Forelimb muscle (tissue), 1 donor: ENCODE results near the gene MEAK7. TPM values are rescaled to one million over a fixed set of nuclear protein-coding genes. Genes with fewer than 3 reads are reported as not detected.

ENCODE experiments used
- DNase-seq: peaks from one replicate; pipeline ENCODE4 v3.0.0-alpha.2; 2013; ENCODE audit warnings: low read depth
- polyA plus RNA-seq: library from polyadenylated mRNA; unstranded; fragments of 120-200 nt; gene quantifications from one replicate; pipeline ENCODE4 v1.2.1, GENCODE V29; 2013; ENCODE audit not compliant: insufficient read length

MEAK7 gene
- polyA plus RNA-seq, 1 donor: 8.3 TPM

DNA sequence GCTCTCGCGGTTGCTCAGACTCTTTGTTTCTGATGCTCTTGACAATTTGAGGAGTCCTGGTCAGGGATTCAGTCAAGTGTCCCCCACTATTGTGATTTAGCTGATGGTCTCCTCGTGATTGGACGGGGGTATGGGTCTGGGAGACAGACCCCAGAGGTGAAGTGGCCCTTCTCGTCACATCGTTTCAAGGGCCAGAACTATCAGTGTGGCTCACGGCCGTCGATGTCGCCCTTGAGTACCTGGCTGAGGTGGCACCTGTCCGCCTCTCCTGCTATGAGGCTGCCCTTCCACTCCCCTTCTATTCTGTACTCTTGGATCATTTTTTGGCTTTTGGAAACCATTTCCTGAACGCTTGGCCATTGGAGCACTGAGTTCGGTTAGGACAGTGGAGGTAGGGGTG is 7.4 kb upstream of the MEAK7 start:
- no peak for DNase-seq

DNA sequence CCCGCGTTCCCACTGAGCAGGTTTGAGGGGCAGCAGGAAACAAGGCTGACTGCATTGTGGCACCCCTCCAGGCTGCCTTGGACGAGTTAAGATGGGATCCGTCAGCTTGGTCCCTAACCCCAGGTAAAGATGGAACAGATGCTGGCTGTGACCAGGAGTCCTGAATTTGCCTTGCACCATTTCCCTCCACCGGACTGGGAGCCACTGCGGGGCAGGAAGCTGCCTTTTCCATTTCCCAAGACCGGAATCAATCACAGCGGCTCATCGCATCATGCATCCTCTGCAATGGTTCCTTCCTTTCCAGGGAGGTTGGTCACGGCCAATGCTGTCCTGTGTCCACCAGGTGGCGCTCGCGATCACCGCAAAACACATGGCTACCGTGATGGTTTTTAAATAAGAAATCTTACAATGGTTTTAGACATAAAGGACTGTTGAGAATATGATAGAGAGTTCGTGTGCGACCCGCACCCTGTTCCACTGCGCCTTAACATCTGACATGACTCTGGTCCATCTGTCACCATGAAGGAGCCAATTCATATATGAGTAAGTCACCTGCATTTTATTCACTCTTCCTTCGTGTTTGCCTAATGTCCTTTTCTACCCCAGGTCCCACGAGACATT is 6.8 kb upstream of the MEAK7 start:
- DNase-seq: peak; percentile 73

DNA sequence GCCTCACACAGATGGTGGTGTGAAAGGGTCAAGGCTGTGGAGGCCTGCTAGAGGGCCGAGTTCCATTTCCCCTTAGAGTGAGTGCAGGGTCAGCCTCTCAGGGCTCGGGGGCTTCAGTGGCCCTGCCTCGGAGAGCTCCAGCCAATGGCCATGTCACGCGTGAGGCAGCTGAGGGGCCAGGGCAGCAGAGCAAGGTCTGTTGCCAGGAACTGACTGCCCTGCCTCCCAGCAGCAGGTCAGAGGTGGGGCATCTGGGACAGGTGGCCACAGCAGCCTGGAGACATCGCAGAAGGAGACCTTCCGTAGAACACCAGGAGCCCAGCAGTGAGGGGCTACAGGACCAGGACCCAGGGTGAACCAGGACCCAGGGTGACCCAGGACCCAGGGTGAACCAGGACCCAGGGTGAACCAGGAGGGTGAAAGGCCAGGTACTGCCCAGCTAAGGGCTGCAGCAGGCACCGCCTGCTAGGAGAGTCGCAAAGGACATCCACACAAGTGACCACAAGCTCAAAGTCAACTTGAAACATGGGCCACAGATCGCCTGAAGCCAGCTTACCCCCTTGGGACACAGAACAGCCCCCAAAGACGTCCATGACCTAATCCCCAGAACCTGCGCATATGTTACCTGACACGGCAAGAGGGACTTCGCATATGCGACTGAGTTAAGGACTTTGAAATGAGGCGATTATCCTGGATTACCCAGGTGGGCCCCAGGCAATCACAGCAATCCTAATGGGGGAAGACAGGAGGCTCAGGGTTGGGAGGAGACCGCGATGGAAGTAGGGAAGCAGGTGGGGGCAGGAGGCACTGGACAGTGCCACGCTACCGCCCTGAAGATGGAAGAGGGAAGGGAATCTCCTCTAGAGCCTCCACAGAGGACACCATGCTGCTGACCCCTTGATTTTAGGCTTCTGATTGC is 4.8 kb upstream of the MEAK7 start:
- no peak for DNase-seq

DNA sequence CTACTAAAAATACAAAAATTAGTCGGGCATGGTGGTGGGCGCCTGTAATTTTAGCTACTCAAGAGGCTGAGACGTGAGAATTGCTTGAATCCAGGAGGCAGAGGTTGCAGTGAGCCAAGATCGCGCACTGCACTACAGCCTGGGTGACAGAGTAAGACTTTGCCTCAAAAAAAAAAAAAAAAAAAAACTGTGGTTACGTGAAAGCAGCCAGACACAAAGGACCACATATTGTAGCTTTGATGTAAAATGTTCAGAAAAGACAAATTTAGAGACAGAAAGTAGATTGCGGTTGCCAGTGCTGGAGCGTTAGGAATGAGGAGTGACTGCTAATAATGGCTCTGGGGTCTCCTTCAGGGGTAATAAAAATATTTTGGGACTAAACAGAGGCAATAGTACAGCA is 4.0 kb upstream of the MEAK7 start:
- DNase-seq: no peak

DNA sequence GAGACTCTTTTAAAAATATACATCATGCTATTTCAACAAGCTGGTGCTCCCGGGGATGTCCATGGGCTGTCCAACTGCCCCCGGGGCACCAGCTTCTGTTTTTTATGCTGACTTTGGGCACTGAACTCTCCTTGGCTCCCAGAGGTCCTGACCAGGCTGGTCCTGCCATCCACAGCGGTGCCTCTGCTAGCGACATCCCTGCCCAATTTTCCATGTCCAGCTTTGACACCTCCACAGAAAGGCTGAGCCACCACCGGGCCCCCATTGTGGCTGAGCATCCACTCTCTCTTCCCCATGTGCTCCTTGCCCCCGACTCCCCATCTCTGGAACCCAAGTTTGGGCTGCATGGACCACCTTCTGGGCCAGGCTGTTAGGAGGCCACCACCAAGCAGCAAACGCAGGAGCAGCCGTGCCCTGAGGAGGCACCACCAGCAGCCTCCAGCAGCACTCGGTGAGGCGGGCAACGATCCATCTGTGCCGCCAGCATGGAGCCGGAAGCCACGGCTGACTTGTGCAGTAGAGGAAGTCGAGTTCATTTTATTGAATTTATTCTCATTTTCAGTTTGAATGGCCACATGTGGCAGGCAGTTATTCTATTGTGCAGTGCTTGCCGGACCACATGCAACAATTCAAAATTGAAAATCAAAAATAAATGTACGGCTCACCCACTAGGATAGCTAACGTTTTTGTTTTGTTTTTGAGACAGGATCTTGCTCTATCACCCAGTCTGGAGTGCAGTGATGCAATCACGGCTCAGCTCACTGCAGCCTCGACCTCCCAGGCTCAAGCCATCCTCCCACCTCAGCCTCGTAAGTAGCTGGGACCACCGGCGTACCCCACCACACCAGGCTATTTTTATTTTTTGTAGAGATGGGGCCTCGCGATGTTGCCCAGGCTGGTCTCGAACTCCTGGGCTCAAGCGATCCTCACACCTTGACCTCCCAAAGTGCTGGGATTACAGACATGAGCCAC is 2.8 kb upstream of the MEAK7 start:
- no peak for DNase-seq

DNA sequence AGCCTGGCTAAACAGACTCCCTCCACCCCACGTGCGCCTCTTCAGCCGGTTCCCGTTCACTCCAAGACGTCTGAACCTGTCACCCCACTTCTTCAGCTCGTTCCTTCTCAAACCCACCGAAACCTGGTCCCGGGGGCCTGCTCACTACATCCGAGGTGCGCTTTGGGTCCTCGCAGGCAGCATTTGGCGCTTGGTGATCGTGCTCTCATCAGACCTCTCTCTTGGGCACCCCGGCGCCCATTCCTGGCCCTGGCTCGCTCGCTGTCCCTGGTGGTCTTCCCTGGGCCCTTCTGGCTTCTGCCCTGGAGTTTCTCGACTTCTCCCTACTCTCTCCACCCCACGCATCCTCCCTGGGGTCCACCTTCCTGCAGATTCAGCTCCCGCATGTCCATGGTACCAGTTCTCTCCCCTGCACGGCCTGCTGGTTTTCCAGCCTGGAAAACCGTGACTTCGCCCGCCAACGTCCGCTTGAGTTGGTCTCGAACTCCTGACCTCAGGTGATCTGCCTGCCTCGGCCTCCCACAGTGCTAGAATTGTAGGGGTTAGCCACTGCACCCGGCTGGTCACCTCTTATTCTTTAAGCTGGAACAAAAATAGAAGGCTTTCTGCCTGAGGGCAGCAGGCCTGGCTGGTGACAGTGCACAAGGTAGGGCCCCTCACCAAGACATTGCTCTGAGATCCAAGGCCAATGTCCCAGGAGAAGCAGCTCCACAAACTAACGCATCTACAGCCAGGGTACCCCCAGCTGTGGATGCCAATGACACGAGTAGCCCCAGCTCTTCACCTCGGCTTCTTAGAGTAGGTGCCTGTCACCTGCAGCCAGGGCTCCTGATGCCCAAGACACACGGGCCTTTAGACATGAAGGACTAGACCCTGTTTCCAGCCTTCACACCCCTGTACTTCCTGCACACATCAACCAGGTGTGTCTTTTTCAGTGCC is 1.1 kb upstream of the MEAK7 start:
- DNase-seq: no peak

DNA sequence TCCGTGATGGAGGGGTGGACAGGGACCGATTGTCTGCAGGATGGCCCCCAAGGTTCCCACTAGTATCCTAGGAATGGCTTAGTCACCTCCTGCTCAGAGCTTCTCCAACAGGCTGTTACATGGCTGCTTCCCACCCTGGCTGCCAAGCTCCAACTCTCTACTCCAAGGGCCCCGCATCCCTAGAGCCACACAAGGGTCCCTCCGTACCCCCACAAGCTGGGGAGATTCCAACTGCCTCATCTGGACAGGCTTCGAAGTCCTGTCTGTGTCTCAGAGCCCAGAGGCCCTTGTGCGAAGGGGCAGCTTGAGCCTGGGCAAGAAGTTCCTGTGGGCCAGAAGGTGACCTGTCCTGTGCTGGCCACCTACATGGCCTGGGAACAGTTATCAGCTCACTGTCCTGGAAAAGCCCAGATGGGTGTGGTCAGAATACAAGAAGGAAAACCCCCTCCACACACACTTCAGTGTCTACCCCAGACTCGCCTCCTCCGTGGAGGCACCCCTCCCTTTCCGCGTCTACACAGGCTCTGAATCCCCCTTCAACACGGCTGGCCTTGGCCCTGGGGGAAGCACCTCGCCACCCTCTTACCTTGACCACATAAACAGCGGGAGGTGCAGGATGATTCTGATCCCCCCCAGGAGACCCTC is 586 bp downstream of the MEAK7 start:
- DNase-seq: no peak

DNA sequence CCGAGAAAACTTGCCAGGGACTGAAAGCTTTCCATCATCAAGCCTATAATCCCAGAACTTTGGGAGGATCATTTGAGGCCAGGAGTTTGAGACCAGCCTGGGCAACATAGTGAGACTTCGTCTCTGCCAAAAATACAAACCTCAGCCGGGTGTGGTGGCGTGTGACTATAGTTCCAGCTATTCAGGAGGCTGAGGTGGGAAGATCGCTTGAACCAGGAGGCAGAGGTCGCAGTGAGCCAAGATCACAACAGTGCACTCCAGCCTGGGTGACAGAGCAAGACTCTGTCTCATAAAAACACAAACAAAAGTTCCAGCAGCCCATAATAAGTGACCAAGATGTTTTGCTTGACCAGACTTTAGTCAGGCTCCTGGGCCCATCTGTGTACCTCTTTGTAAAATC is 1.9 kb downstream of the MEAK7 start:
- no peak for DNase-seq

DNA sequence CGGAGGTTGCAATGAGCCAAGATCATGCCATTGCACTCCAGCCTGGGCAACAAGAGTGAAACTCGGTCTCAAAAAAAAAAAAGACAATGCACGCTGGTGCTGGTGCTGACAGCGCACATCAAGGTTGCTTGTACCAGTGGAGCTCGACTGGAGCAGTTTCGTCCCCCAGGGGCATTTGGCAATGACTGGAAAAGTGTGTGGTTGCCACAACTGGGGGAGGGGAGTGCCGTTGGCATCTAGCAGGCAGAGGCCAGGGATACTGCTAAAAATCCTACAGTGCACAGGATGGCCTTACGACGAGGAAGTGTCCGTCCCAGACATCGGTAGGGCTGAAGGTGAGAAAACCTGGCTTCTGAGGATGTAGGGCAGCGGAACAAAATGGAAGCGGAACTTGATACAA is 2.4 kb downstream of the MEAK7 start:
- no peak for DNase-seq

DNA sequence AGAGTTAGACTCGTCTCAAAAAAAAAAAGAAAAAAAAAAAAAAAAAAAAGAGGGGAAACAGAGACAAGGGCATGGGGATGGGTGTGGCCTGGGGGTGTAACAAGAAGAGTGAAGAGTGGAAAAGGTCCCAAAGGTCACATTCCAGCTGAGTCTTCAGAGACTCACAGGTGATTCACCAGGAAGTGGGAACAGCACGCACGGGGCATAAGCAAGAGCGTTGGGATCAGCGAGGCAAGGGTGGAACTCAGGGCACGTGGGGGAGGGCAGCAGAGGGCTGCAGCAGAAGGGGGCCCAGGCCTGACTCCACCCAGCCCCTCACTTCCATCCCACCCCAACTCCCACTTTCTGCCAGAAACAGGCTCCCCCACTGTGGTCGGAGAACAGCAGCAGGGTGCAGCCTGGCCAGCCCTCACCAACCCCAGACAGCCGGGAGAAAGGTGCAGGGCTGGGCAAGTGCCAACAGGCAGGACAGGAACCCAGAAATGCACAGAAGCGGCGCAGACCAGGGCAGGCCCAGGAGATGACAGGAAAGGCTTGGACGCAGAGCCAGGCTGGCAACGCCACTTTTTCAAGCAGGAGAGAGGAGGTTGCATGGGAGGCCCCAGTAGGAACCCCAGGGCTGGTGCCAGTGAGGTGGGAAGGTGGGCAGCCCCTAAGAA is 3.3 kb downstream of the MEAK7 start:
- DNase-seq: no peak

DNA sequence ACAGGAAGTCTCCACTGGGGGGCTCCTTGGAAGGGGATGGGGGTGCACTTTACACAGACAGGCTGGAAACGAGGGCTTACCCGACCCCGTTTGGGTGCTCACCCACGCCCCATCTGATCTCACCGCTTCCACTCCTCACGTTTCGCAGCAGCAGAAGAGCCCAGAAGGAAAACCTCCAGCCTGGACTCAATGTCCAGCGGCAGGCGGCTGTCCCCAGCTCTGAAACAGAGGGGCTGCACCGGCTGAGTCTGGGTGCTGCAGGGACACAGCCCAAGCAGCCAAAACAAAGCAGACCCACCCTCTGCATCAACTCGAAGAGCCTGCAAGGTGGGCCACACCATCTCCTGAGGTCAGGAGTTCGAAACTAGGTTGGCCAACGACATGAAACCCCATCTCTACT is 3.9 kb downstream of the MEAK7 start:
- DNase-seq: no peak

DNA sequence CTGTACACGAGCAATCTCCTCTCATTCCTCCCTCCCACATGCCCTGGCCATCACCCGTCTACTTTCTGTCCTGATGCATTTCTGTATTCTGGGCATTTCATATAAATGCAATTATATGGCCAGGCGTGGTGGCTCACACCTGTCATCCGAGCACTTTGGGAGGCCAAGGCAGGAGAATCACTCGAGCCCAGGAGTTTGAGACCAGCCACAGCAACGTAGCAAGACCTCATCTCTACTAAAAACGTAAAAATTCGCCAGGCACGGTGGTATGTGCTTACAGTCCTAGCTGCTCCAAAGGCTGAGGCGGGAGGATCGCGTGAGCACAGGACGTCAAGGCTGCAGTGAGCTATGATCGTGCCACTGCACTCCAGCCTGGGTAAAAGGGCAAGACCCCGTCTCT is 4.8 kb downstream of the MEAK7 start:
- no peak for DNase-seq

DNA sequence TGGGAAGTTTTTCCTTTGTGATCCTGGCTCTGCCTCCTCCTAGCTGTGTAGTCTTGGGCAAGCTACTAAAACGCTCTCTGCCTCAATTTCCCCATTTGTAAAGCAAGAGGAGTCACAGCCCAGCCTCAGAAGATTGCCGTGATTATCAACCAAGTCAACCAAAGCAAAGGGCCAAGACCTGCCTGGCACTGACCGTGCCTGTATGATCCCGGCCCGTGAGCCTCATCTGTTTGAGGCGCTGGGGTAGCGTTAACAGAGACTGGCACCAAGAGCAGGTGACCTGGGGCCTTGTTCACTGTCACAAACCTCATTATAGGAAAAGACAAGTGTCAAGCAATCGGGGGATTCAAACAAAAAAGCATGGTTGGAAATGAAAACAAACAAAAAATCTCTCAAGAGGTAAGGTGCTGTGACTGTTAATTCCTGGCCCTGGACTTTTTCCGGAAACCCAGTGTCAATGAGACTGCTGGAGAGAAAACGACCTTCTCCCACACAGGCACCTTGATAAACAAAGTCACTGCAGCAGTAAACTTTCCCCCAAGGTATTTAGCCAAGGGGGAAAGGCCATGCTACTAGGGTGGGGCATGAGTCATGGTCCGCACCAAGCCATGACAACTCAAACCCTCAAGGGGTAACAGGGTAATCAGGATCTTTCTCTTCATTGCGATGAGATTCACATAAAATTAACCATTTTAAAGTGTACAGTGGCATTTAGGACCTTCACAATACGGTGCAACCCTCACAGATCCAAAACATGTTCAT is 5.4 kb downstream of the MEAK7 start:
- no peak for DNase-seq

DNA sequence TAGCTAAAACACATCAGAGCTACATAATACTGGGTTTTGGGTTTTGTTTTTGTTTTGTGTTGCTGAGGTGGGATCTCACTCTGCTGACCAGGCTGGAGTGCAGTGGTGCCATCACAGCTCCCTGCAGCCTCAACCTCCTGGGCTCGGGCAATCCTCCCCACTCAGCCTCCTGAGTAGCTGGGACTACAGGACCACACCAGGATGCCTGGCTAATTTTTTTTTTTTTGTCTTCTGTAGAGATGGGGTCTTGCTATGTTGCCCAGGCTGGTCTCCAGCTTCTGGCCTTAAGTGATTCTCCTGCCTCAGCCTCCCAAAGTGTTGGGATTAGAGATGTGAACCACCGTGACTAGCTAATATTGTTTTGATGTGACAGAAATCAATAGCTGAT is 6.2 kb downstream of the MEAK7 start:
- no peak for DNase-seq

DNA sequence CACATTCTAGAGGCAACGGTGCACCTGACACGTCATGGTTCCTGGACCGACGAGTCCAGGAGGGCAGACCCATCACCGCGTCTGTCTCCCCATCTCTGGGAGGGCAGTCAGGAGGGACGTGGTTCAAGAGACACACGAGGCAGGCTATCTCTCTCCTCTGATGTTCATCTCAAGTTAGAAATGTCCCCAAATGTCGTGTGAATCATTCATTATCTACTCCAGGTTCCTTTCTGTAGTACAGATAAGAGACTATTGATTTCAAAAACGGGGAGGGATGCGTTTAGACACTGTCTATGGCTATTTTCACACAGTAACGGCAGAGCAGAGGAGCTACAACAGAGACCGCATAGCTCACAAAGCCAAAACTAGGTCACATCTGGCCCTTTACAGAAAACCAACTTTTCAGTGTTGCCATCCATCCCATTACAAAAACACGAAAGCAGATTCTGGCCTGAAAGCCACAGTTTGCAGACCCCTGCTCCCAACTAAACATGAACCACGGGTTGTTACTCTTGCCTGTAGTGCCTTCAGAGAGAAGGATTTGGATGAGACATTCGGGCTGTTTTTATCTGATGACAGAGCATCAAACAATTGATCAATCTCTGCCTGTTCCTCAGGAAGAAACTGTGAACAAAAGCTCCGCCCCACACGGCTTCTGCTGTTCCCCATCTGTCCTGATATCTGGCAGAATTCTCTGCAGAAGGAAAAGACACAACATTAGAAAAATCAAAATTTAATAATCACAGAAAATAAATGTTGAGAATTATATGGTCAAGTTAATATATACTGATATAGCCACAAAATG is 6.8 kb downstream of the MEAK7 start:
- DNase-seq: no peak

DNA sequence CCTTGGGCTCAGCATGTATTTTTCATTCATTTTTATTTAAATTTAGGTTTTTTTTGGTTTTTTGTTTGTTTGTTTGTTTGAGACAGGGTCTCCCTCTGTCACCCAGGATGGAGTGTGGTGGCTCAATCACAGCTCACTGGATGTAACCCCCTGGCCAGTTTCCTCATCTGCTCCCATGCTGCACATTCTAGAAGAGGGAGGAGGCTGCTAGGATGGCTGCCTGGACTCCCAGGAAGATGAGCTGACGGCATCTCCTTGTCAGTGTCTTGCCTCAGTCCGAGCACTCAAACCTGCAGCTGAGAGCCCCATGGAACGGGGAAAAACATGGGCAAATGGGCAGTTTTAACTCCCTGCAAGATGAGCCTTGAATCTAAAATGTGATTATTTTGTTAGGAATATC is 7.5 kb downstream of the MEAK7 start:
- no peak for DNase-seq

DNA sequence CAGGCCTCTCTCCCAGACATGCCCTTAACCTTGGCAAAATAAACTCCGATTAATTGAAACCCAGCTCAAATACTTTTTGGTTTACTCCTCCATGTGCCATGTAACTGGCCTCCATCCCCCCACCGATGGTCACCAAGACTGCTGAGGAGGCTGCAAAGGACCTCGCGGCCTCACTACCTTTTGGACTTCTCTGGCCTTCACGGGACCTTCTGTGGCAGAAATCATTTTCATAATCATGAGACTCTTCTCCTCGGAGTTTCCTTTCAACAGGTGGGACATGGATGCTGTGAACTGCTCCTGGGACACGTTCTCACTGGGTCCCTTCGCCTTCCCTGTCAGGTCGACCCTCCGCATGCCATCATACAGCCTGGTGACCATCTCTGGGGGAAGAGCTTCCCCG is 9.0 kb downstream of the MEAK7 start:
- DNase-seq: no peak

DNA sequence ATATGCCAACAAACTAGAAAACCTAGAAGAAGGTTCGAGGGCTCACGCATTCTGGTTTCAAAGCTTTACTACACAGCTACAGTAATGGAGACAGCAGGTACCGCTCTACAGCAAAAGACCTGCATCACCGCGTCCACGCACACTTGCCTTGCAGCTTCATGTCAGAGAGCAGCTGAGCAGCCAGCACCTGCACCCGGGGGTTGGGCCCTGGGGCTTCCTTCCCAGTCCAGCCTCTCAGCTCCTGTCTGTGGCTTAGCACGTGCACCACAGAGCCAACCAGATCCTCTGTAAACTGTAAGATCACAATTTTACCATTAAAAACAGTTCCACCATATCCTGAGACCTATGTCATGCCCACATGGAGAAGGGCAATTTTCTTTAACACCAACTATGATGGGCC is 15.3 kb downstream of the MEAK7 start:
- DNase-seq: no peak
